Activated naive CD8-positive, alpha-beta T cell treated with anti-CD3 and anti-CD28 coated beads, Interleukin-2, amount 10 ng/mL, durations not matched to agents 7 days and 5 days (primary cell): ENCODE measurements around the gene SPG7. TPM values are rescaled to one million over a fixed set of nuclear protein-coding genes. Genes with fewer than 3 reads are reported as not detected.
"Not testable (repeated sequence)": the region's sequence is repeated elsewhere in the genome, so short reads cannot be mapped to it uniquely, and the experiment has no call there.

Source experiments
- ATAC-seq: fragments of 150-1000 bp; cut with Tn5 transposase; one replicate; pipeline ENCODE4 v1.10.0; 2021; ENCODE audit warnings: low read depth, moderate library complexity
- POLR2A ChIA-PET: fragments of 350-600 bp; sonication (Branson Sonifier 250); formaldehyde crosslinking; loops from one replicate; lab custom pipeline; 2021; ENCODE audit warnings: antibody characterized with exemption; lab: Charles Lee
- DNase-seq: peaks from one replicate; pipeline ENCODE4 v3.0.0; 2021
- H3K27ac Mint-ChIP-seq: one replicate; pipeline ENCODE4 v1.8.0; 2022; ENCODE audit warnings: mild to moderate bottlenecking, mixed read lengths
- H3K27me3 Mint-ChIP-seq: one replicate; pipeline ENCODE4 v1.8.0; 2022; ENCODE audit warnings: mild to moderate bottlenecking, moderate library complexity, mixed read lengths
- H3K36me3 Mint-ChIP-seq: one replicate; pipeline ENCODE4 v1.8.0; 2021; ENCODE audit warnings: mild to moderate bottlenecking, mixed read lengths
- H3K4me1 Mint-ChIP-seq: one replicate; pipeline ENCODE4 v1.8.0; 2021; ENCODE audit warnings: mixed read lengths
- H3K4me3 Mint-ChIP-seq: one replicate; pipeline ENCODE4 v1.8.0; 2022; ENCODE audit warnings: mild to moderate bottlenecking, moderate library complexity, mixed read lengths
- H3K9me3 Mint-ChIP-seq: one replicate; pipeline ENCODE4 v1.8.0; 2021; ENCODE audit warnings: mixed read lengths
- total RNA-seq, 2 experiments: library from RNA; stranded (reverse); gene quantifications; one replicate each; pipeline ENCODE4 v1.2.3, GENCODE V29; 2021

The SPG7 gene
- total RNA-seq, 2 experiments from 2014 or later: 112 to 113 TPM

DNA sequence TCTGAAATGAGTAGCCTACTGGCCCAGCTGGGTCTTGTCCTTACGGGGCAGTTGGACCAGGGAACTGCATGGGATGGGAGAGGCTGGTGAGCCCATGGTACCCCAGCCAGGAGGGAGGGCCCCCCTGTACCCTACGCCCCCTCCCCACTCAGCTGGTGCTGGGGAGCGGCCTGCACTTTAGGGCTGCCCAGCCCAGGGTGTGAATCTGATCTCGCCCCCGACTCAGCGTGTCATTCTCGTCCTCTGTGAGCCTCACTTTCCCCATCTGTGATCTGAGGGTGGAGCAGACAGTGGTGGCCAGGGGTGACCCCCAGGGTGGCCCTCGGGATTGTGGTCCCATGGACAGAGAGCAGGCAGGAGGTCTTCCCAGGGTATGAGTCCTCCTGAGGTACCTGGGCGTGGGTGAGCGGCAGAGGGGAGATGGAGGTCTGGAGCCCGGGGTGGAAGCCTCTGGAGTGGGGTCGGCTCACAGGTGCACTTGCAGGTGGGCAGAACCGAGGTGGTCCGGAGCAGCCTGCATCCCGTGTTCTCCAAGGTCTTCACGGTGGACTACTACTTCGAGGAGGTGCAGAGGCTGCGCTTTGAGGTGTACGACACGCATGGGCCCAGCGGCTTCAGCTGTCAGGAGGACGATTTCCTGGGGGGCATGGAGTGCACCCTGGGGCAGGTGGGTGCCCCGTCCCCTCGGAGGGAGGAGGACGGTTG is 69.0 kb downstream of the SPG7 start:
- no peaks in the 10 kb centered on the region for H3K36me3 Mint-ChIP-seq
- H3K4me1 Mint-ChIP-seq: peaks cover 5% of the 10 kb centered on the region
- no peak overlapping the region for H3K27ac Mint-ChIP-seq
- POLR2A ChIA-PET: no interaction called here
- DNase-seq (no peak), ATAC-seq (no peak)
- no peak overlapping the region for H3K4me3 Mint-ChIP-seq
- no peaks in the 10 kb centered on the region for H3K9me3 Mint-ChIP-seq
- peaks cover 15% of the 10 kb centered on the region for H3K27me3 Mint-ChIP-seq

DNA sequence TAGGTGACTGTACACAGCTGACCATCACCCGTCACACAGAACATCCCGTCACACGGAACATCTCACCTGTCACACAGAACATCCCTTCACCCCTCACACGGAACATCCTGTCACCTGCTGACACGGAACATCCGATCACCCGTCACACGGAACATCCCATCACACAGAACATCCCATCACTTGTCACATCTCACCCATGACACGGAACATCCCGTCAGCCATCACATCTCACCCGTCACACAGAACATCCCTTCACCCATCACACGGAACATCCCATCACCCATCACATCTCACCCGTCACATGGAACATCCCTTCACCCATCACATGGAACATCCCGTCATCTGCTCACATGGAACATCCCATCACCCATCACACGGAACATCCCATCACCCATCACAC is 71.1 kb downstream of the SPG7 start:
- Mint-ChIP-seq H3K9me3 (no peaks in the 10 kb centered on the region), H3K27ac (no peak overlapping the region), H3K36me3 (no peaks in the 10 kb centered on the region), H3K27me3 (peaks cover 9% of the 10 kb centered on the region), H3K4me1 (no peaks in the 10 kb centered on the region), H3K4me3 (no peak overlapping the region)
- POLR2A ChIA-PET: no interaction called here
- no peak for ATAC-seq
- no peak for DNase-seq

DNA sequence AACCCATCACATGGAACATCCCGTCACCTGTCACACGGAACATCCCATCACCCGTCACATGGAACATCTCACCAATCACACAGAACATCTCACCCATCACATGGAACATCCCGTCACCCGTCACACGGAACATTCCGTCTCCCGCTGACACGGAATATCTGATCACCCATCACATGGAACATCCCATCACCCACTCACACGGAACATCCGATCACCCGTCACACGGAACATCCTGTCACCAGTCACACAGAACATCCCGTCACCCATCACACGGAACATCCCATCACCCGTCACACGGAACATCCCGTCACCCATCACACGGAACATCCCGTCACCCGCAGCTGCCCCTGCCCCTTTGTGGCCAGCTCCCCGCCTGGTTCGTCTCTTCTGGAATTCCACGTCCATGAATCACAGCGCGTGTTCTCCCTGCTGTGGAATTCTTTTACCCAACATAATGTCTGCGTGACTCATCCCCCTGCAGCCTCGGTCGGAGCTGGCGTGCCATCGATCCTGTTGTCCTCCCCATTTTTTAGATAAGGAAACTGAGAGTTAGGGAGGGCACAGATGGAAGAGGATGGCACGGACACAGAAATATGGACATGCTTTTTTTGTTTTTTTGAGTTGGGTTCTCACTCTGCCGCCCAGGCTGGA is 73.0 kb downstream of the SPG7 start:
- Mint-ChIP-seq H3K4me3 (no peak overlapping the region), H3K9me3 (no peaks in the 10 kb centered on the region), H3K36me3 (no peaks in the 10 kb centered on the region), H3K27me3 (peaks cover 7% of the 10 kb centered on the region), H3K27ac (no peak overlapping the region), H3K4me1 (no peaks in the 10 kb centered on the region)
- no peak for ATAC-seq
- POLR2A ChIA-PET: no interaction called here
- DNase-seq: no peak

DNA sequence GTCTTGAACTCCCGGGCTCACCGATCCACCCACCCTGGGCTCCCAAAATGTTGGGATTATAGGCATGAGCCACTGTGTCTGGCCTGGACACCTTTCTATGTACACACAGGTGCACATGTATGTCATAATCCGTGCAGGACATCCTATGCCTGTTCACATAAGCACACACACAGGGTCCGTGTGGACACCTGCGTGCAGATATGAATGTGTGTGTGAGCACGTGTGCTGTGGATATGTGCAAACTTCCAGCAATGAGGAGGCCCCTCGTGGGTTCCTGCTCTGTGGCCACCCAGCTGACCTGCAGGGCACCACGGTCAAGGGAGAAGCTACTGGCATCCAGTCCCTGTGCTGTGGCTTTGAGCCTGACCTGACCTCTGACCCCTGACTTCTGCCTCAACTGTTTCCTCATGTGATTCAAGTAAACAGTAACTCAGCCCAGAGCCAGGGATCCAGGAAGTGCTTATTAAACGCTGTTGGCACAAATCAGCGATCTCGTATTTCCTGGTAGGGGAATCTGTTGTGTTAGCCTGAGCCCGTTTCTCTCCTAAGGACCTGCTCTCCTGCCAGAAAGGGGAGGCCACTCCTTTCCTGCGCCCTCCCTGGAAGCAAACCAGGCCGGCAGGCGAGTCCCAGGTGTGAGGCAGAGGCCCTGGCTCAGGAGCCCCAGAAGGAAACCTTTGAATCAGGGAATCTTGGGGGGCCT is 73.8 kb downstream of the SPG7 start:
- no peak for DNase-seq
- POLR2A ChIA-PET: no interaction called here
- no peaks in the 10 kb centered on the region for H3K9me3 Mint-ChIP-seq
- H3K4me3 Mint-ChIP-seq: no peak overlapping the region
- no peaks in the 10 kb centered on the region for H3K4me1 Mint-ChIP-seq
- no peak overlapping the region for H3K27ac Mint-ChIP-seq
- H3K27me3 Mint-ChIP-seq: peaks cover 5% of the 10 kb centered on the region
- no peak for ATAC-seq
- H3K36me3 Mint-ChIP-seq: no peaks in the 10 kb centered on the region

DNA sequence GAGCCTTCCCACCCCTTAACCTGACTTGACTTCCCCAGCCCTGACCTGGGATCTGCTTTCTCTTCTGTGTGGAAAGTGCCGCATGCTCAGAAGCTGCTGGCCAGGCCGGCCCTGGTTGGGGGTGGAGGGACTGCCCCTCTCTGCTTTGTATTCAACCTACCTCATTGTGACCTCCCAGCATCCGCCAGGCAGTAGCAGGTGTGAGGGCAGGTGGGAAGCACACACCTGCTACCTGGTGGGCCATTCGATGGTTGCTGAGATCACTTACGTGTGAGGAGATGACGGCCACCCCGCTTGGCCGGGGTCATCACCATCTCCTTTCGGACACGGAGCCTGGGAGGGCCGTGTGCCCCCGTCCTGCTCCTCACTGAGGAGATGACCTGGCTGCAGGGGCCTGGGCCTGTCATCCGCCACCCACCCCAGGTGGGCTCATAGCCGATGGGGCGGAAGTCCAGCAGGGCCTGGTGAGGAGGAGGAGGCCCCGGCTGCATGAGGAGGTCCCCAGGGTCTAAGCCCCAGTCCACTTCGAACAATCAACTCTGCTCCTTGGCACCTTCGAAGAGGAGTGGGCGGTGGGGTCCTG is 74.5 kb downstream of the SPG7 start:
- POLR2A ChIA-PET: no interaction called here
- peaks cover 2% of the 10 kb centered on the region for H3K27me3 Mint-ChIP-seq
- no peaks in the 10 kb centered on the region for H3K36me3 Mint-ChIP-seq
- no peaks in the 10 kb centered on the region for H3K9me3 Mint-ChIP-seq
- DNase-seq: no peak
- no peaks in the 10 kb centered on the region for H3K4me1 Mint-ChIP-seq
- no peak overlapping the region for H3K27ac Mint-ChIP-seq
- ATAC-seq: no peak
- no peak overlapping the region for H3K4me3 Mint-ChIP-seq

DNA sequence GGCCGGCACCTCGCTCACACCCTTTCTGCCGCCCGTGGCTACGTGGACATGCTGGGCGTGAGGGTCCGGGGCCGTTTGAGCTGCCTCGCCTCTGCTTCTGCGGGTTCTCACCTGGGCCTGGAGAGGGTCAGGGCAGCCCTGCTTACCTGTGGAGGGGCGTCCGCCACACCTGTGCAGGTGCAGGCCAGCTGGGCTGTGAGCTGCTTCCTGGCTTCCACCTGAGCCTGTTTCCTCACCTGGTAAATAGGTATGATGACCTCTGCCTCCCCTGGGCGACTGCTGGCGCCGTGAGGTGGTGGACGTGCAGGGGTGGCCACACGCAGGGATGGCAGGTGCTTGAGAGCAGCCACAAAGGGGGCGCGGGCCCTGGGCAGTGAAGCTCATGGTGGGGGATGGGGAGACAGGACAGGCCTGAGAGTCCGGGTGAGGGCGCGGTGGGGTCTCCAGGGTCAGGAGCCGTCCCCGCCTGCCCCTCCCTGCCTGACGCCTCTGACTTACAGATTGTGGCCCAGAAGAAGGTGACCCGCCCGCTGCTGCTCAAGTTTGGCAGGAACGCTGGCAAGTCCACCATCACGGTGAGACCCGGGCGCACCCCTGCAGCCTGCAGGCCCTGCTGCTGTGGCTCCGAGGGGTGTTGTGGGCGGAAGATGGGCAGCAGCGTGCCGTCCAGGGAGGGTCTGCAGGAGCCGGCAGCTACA is 75.1 kb downstream of the SPG7 start:
- Mint-ChIP-seq H3K4me1 (no peaks in the 10 kb centered on the region), H3K27me3 (peaks cover under 1% of the 10 kb centered on the region), H3K9me3 (no peaks in the 10 kb centered on the region), H3K36me3 (no peaks in the 10 kb centered on the region), H3K27ac (no peak overlapping the region), H3K4me3 (no peak overlapping the region)
- POLR2A ChIA-PET: no interaction called here
- DNase-seq (no peak), ATAC-seq (no peak)

DNA sequence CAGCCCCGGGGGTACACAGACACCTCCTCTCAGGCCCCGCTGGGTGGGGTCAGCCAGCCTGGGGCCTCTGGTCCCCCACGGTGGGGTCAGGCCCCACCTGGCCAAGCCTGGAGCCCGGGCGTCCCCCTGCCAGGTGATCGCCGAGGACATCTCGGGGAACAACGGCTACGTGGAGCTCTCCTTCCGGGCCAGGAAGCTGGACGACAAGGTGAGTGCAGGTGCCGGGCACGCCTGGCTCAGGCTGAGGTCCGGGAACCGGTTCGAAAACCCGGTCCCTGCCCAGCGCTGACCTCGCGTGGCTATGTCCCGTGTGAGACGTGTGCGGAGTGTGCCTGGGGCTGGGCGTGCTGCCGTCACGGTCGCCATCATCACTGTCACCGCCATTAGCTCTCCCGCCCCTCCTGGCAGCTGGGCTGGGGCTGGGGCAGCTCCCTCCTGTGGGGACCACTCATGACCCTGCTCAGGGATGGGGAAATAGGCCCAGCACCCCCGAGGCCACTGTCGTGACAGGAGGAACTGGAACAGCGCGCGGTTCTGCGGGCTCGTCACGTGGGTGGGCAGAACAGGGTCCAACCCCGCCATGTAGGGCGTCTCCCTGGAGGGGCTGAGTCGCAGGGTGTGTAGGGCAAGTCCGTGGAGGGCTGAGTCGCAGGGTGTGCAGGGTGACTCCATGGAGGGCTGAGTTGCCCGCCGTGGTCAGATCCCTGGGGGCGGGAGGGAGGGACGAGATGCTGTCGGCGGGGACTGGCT is 75.9 kb downstream of the SPG7 start:
- ATAC-seq (no peak), DNase-seq (no peak)
- Mint-ChIP-seq H3K27me3 (no peaks in the 10 kb centered on the region), H3K27ac (no peak overlapping the region), H3K4me1 (no peaks in the 10 kb centered on the region), H3K36me3 (no peaks in the 10 kb centered on the region), H3K4me3 (no peak overlapping the region), H3K9me3 (no peaks in the 10 kb centered on the region)
- POLR2A ChIA-PET: no interaction called here

DNA sequence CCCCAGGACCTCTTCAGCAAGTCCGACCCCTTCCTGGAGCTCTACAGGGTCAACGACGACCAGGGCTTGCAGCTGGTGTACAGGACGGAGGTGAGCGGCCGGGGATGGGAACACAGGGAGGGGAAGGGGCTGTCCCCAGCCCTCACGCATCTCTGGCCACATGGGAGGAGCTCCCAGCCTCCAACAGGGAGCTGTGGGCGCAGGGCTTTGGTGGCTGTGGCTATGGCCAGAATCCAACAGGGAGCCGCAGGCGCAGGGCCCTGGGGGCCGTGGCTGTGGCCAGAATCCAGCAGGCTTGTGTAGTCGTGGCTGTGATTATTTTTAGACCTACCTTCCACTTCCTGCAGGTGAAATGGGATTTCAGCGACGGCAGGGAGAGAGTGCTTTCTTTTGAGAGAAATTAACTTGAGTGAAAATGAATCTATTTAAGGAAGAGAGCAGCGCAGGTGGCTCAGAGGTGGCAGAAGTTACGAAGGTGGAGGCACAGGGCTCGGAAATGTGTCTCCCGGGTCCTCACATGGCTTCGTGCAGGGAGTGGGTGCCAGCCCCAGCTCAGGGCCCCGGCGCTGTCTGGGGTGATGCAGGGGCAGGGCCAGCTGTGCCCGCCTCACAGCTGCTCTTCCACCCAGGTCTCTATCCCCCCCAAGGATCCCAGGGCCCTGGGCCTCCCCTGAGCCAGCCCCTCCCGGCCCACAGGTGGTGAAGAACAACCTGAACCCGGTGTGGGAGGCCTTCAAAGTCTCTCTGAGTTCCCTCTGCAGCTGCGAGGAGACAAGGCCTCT is 76.8 kb downstream of the SPG7 start:
- H3K27ac Mint-ChIP-seq: no peak overlapping the region
- H3K4me3 Mint-ChIP-seq: no peak overlapping the region
- H3K27me3 Mint-ChIP-seq: no peaks in the 10 kb centered on the region
- no peak for DNase-seq
- no peaks in the 10 kb centered on the region for H3K4me1 Mint-ChIP-seq
- H3K9me3 Mint-ChIP-seq: no peaks in the 10 kb centered on the region
- H3K36me3 Mint-ChIP-seq: no peaks in the 10 kb centered on the region
- ATAC-seq: no peak
- POLR2A ChIA-PET: no interaction called here

DNA sequence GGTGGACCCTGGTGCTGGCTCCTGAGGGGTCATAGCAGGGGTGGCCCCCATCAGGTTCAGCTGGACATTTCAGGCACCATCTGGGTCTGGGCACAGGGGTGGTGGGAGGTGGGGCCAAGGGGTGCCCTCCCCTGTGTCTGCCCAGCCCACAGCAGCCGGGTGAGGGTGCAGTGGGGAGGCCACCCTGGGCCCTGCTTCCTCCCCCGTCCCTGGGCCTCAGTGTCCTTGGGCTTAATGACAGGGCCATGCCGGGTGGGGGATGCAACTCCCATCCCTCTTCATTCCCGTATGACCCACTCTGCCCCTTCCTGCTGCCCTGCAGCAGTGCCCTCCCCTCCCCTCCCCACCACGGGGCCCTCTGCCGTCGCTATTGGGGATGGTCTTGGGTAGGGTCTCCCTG is 78.0 kb downstream of the SPG7 start:
- POLR2A ChIA-PET: no interaction called here
- Mint-ChIP-seq H3K4me3 (no peak overlapping the region), H3K4me1 (no peaks in the 10 kb centered on the region), H3K27ac (no peak overlapping the region), H3K27me3 (no peaks in the 10 kb centered on the region), H3K9me3 (no peaks in the 10 kb centered on the region), H3K36me3 (no peaks in the 10 kb centered on the region)
- ATAC-seq: no peak
- DNase-seq: no peak

DNA sequence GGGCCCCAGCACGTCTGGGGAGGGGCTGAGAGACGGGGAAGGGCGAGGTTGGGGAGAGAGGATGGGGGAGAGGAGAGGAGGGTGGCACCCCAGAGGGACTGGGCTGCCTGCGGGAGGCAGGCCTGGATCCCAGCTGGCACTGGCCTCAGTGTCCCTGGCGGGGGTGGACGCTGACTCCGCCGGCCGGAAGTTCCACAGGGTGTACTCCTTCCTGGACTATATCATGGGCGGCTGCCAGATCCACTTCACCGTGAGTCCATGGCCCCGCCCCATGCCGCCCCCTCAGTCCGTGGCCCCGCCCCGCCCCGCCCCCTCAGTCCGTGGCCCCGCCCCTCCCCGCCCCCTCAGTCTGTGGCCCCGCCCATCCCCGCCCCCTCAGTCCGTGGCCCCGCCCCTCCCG is 78.7 kb downstream of the SPG7 start:
- ATAC-seq (no peak), DNase-seq (peak; percentile 34)
- H3K4me3 Mint-ChIP-seq: no peak overlapping the region
- no peaks in the 10 kb centered on the region for H3K4me1 Mint-ChIP-seq
- H3K9me3 Mint-ChIP-seq: no peaks in the 10 kb centered on the region
- H3K36me3 Mint-ChIP-seq: no peaks in the 10 kb centered on the region
- H3K27ac Mint-ChIP-seq: no peak overlapping the region
- H3K27me3 Mint-ChIP-seq: no peaks in the 10 kb centered on the region
- POLR2A ChIA-PET: no interaction called here

DNA sequence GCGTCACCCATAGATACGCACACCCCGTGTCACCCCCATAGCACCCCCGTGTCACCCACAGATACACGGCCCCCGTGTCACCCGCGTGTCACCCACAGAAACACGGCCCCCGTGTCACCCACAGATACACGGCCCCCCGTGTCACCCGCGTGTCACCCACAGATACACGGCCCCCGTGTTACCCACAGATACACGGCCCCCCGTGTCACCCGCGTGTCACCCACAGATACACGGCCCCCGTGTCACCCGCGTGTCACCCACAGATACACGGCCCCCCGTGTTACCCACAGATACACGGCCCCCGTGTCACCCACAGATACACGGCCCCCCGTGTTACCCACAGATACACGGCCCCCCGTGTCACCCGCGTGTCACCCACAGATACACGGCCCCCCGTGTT is 79.5 kb downstream of the SPG7 start:
- POLR2A ChIA-PET, H3K27me3 Mint-ChIP-seq, H3K4me1 Mint-ChIP-seq, H3K27ac Mint-ChIP-seq, H3K4me3 Mint-ChIP-seq, H3K36me3 Mint-ChIP-seq, ATAC-seq, H3K9me3 Mint-ChIP-seq, DNase-seq: not testable (repeated sequence)

DNA sequence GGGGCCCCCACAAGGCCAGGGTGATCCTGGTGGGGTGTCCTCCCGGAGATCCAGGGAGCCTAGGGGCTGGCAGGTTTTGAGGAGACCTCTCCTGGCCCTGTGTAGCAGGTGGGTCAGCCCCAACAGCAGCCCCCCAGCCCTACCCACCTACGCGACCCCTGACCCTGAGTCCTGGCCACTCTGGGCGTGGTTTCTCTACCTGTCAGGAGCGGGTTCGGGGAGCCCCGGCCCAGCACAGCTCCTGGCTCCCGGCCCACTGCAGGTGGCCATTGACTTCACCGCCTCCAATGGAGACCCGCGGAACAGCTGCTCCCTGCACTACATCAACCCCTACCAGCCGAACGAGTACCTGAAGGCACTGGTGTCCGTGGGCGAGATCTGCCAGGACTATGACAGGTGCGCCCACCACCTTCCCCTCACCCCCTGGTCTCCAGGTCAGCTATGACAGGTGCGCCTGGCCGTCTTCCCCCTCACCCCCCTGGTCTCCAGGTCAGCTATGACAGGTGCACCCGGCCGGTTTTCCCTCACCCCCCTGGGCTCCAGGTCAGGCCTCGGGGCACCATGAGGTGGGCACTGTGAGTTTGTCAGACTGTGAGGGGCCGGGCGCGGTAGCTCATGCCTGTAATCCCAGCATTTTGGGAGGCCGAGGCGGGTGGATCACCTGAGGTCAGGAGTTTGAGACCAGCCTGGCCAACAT is 80.4 kb downstream of the SPG7 start:
- no peak overlapping the region for H3K27ac Mint-ChIP-seq
- peaks cover 2% of the 10 kb centered on the region for H3K4me1 Mint-ChIP-seq
- POLR2A ChIA-PET: no interaction called here
- H3K9me3 Mint-ChIP-seq: no peaks in the 10 kb centered on the region
- no peak for ATAC-seq
- H3K36me3 Mint-ChIP-seq: no peaks in the 10 kb centered on the region
- no peak overlapping the region for H3K4me3 Mint-ChIP-seq
- no peak for DNase-seq
- no peaks in the 10 kb centered on the region for H3K27me3 Mint-ChIP-seq
